ENCODE data around the gene CFAP100.

CFAP100 gene

DNA sequence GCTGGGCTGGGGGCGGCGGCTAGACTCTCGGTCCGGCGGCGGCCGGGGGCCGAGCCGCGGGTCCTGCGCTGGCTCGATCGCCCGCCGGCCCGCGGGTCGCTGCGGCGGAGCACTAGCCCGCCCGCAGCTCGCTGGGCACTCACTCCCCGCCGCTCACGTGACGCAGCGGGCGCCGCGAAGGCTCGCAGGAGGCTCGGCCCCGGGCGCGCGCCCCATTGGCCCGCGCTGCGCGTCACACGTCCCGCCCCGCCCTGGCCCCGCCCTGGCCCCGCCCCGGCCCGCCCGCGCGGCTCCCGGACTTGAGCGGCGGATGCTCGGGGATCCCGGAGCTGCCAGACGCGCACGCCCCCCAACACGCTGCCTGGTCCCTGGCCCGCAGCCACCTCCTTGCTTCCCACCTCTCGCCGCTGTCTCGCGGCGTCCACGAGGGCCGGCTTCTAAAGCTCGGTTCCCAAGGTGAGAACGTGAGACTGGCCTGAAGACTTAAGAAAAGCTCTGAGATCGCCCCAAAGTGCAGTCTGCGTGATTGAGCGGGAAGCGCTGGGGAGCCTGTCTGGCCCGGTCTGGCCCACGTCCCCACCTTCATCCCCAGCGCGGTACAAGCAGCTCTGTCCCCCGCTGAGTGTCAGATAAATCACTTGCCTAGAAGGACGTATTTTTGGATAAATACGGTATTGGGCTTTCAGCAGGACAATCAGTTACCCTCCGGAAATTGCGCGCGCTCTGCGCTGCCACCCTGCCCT is 37.2 kb upstream of the CFAP100 start, which contains the start of gene KLF15:
KLF15 (minus strand) TSS at position 114 of the 743 bp plus-strand sequence. CDS start 4,486 bp downstream, outside the sequence.
- DNase-seq (ENCODE audit: low spot score) = peak; percentile 87

DNA sequence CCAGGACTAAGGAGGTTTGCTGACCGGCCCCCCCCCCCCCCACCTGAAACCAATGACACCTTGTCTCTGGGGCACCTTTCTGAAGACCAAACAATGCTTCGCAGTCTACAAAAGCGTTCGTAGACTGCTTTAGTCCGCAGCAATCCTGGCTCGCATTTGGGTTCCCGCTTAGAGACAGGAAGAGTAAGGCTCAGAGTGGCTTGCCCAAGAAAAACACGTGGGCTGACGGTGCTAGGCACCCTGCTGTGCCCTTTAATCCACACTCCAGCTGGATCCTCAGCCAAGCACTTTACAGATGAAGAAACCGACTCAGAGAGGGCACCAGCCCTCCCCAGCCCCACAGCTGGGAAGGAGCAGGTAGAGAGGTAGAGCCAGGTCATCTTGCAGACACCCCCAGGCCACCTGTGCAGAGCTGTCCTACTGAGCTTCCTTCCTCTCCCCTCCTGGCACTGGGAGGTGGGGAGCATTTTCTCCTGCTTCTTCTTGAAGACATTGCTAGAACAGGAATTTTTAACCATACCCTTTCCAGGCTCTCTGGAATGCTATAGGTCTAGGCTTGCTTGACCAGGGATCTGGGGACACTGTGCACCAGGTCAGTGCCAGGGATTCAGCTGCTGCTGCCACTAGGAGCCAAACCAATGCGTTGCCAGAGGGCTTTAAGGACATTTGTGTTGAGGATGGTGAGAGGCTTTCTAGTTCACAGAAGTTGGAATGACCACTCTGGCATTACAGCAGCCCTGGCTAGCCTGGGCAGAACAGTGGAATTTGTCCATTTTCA is 36.5 kb upstream of the CFAP100 start:
- peak; percentile 16 for DNase-seq (ENCODE audit: low spot score)

DNA sequence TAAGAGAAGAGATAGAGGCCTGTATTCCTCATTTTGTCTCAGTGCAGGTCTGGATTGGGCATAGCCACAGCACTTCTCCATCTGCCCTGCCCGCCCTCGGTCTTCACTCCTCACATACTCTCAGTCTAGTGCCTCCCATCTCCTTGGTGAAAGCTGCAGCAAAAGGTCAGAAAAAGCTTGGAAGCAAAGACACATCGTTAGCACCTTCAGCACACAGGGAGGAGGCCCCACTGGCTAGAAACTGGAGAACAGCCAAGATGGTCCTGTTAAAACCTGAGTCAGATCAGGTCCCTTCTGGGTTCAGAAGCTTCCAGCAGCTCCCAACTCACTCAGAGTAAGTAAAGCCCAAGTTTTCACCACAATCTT is 35.9 kb upstream of the CFAP100 start:
- DNase-seq (ENCODE audit: low spot score) = no peak

- no peak for DNase-seq (ENCODE audit: low spot score)
These were observed 34.5 kb upstream of the CFAP100 start for GRCh38 chr3:126360046-126360713.

DNA sequence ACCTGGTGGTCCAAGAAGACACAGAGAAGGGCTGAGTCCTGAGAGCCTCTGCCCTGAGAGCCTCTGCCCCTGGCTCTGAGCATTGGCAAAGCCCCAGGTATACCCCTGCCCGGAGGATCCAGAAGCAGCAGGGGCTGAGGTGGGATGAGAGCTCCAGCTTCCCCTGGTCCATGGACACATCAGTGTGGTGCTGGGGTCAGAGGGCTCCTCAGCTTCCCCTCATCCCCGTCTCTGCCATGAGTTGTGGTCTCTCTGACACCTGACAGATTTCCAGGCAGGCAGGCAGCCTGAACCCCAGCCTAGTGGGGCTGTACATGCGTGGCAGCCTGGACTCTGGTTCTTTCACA is 34.0 kb upstream of the CFAP100 start:
- no peak for DNase-seq (ENCODE audit: low spot score)

- no peak for DNase-seq (ENCODE audit: low spot score)
These were observed 33.5 kb upstream of the CFAP100 start for GRCh38 chr3:126361211-126361610.

DNA sequence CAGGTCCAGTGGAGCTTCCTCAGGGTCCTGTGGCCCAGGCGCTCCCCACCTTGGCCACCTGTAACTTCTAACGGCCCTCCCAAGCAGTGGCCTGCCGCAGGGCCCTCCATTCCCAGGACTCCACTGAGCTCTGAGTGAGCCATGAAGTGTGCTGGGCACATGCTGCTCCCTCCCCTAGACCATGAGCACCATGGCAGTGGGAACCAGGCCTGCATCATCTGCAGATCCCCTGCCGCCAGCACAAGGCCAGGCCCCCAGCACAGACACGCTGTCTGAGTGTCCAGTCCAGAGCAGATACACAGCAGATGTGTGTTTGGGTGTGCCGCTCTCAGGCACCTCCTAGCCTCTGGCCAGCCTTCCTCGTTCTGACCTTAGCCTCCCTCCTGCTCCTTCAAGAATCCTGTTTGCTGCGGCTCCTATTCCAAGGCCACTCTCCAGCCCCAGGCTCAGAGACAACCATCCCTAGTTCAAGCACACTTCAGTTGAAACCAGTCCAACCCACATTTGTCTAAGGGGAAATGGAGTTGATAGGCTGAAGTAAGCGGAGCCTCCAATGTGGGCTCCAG is 30.5 kb upstream of the CFAP100 start:
- DNase-seq (ENCODE audit: low spot score) = no peak

DNA sequence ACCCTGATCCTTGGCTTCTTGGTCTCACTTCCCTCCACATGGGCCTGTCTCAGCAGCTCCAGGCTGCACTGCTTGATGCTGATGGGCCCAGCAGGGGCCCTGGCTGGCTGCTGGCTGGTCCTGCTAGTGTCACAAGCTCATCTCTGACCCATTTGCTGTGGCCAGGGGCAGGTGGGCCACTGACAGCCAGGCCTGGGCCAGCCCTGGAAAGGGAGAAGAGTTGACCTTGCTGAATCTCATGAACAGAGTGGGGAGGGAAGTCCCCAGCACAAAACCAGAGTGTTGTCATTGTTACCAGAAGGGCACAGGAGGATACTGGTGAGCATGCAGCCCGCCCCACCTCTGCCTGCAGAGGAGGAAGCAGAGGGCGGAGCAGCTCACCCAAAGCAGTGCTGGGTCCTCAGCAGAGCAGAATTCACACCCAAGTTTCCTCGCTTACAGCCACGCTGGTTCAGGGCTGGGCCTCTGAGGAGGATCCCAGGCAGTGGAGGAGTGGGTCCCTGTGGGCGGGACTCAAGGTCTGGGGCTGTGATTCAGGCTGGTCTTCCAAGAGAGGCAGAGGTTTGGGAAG is 29.9 kb upstream of the CFAP100 start:
- DNase-seq (ENCODE audit: low spot score) = no peak

GRCh38 chr3:126365351-126366277 is 29.1 kb upstream of the CFAP100 start:
- DNase-seq (ENCODE audit: low spot score) = no peak

GRCh38 chr3:126367316-126367805 is 27.3 kb upstream of the CFAP100 start:
- DNase-seq (ENCODE audit: low spot score) = no peak

DNA sequence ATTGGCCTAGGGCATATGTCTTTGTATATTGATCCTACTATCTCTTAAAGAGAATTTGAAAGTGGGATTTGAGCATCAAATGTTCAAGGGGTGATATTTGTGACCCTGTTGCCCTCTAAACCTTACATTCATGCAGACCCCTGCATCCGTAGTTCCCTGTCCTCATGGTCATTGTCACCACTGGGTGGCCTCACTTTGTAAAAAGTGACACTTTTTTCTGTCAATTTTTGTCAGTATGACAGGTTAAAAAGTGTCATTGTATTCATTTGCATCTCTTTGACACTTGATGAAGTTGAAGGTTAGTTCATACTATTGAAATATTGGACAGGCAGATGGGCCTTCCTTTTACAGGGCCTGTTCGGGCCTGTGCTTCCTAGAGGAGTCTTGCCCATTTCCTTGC is 25.2 kb upstream of the CFAP100 start:
- no peak for DNase-seq (ENCODE audit: low spot score)

- DNase-seq (ENCODE audit: low spot score) = no peak
These were observed 24.7 kb upstream of the CFAP100 start for GRCh38 chr3:126370055-126370454.

GRCh38 chr3:126370606-126371005 is 24.1 kb upstream of the CFAP100 start:
- no peak for DNase-seq (ENCODE audit: low spot score)

- no peak for DNase-seq (ENCODE audit: low spot score)
These were observed 23.5 kb upstream of the CFAP100 start for GRCh38 chr3:126371096-126371705.

DNA sequence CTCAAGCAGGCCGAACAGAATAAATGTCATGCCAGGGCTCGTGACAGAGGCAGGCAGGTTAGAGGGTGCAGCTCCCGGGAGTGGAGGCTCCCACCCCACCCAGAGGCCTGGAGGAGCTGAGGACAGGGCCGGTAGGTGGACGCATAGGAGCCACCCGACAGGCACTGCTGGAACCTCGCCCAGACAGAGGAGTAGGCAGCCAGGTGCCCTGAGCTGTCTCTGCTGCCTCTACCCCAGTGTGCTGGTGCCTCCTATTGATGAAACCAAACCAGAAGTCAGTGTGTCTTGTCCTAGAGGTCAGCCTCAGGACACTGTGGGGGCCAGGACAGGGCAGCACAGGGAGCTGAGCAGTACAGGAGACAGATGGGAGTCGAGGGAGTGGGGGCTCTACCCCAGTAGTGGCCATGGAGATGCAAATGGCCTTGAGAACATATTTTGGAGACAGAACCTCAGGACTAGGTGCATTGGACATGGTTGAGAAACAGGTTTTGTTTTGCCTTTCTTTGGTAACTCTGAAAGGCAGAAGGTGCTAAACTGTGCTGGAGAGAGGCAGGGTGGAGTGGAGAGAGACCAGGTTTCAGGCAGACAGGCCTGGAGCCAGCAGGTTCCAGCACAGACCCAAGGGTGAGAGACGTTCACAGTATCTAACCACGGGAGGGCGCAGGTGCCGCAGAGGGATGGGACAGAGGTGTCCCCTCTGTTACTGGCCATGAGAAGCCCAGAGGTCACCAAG is 22.1 kb upstream of the CFAP100 start:
- DNase-seq (ENCODE audit: low spot score) = no peak

GRCh38 chr3:126373146-126373613 is 21.5 kb upstream of the CFAP100 start:
- no peak for DNase-seq (ENCODE audit: low spot score)

GRCh38 chr3:126373682-126374601 is 20.8 kb upstream of the CFAP100 start:
- DNase-seq (ENCODE audit: low spot score) = no peak

GRCh38 chr3:126375835-126376331 is 18.8 kb upstream of the CFAP100 start:
- no peak for DNase-seq (ENCODE audit: low spot score)
